NCI-H1417 treated with DMSO at 0.1 percent for 48 hours (cell line): Measurements from ENCODE around the gene NEDD8.

Experiments used
- DNase-seq: peaks from one replicate; lab custom pipeline; 2025; lab: John Stamatoyannopoulos, UW

The NEDD8 gene

DNA sequence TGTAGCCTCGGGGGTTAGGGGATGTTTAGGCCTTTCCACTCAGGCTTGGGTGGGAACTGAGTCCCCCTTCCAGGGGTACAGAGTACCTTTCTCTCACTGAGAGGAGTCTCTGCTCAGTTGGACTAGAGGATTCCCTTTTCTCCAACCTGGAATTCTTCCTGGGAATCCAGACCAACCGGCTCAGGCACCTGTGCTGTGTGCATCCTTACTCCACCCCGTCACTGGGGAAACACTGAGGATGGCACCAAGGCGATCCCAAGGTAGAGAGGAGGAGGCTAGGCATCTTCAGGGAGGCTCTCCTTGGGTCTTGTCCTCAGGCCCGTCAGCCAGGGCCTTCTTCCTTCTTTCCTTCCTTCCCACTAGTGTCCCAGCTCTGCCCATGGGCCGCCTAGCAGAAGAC is 31.7 kb upstream of the NEDD8 start:
- DNase-seq = no peak

DNA sequence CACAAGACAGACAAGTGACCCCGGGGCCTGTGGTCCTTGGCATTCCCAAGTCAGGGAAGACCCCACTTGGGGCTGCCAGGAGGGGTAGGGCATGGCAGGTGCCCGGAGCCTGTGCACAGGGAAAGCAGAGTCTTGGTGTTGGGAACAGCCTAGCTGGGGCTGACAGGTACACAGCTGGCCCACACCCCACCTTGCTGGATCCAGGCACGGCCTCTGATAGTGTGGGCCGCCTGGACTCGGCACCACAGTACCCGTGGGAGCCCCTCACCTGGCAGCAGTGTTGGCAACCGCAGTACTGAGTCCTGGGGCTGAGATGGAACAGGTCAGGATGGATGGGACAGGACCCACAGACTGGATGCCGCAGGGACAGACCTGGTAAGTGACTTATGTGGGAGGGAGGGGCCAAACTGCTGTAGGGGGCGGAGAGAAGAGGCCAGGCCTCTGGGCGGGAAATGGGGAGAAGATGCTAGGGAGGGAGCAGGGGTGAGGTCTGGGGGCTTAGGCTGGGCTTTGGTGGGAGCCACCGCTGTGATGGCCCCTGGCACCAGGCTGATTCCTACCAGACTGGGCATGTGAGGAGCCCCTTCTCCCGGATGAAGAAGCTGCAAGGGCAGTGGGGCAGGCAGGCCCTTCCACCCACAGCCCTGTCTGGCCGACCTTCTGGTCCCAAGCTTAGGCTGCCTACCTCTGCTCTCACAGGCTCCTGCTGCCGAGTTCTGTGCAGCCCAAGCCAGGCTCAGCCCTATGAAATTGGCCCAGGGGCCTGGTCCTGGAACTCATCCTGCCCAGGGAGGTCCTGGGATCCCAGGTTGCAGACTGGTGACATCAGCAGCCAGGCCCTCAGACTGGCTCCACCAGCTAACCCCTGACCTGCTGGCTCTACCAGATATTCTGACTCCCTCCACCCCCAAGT is 30.9 kb upstream of the NEDD8 start, which contains the start of gene TGM1:
TGM1 (minus strand) TSS at position 357 of the 913 bp plus-strand sequence. CDS start 825 bp downstream, outside the sequence.
- DNase-seq = no peak

DNA sequence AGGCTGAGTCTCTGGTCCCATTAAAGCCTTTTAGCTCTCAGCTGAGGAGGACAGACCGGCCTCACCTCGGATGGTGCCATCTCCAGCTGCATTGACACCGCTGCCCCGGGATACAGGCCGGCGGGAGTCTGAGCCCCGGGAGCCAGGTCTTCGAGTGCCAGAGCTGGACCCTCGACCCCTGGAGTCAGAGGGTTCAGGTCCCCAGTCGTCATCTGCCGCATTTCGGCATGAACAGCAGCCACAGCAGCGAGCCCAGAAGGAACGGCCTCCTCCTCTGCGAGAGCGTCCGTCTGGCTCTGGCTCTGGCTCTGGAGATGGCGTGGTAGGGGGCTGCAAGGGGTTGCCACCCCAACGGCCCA is 29.8 kb upstream of the NEDD8 start:
- DNase-seq = no peak

DNA sequence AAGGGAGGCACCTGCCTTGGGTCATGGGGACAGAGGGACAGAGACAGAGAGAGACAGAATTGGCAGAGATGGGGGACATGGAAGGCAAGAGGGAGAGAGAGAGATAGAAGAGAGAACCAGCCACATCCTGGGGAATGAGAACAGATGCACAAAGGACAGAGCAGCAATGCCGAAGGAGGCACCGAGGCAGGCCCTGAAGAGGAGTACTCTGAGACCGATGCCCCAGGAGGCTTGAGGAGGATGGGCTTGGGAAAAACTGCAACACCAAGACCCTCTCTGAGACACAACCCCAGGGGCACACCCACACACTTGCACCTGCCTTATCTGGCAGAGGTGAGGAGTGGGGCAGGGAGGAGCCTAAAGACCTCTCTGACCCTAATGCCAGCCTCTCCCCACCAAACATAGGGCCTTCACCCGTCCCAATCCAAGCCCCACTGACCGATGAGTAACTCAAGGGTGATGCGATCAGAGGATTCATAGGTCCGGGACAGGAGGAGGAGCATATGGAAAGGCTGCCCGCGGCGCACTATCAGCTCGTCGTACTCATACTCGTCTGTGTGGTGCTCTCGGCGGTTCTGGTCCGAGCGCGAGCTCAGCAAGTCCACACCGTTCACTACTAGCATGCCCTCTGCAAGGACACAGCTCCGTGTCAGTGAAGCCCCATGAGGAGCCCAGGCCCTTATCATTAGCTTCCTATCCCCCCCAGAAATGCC is 29.2 kb upstream of the NEDD8 start:
- no peak for DNase-seq

DNA sequence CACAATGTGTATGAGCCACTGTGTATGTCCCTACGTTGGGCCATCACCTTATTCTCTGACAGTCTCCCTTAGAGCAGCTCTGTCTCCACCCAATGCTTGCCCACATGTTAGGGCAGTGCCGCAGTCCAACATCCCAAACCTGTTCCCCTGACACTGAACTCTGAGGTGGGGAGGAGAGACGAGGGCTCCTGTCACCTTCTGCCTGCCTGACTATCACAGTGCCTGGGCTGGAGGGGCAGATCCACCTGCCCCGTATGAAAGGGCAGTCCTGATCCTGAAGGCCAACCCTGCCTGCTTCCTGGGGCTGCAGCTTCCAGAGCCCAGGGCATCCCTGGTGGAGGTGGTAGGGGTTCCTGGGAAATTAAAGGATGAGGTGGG is 28.6 kb upstream of the NEDD8 start:
- no peak for DNase-seq

DNA sequence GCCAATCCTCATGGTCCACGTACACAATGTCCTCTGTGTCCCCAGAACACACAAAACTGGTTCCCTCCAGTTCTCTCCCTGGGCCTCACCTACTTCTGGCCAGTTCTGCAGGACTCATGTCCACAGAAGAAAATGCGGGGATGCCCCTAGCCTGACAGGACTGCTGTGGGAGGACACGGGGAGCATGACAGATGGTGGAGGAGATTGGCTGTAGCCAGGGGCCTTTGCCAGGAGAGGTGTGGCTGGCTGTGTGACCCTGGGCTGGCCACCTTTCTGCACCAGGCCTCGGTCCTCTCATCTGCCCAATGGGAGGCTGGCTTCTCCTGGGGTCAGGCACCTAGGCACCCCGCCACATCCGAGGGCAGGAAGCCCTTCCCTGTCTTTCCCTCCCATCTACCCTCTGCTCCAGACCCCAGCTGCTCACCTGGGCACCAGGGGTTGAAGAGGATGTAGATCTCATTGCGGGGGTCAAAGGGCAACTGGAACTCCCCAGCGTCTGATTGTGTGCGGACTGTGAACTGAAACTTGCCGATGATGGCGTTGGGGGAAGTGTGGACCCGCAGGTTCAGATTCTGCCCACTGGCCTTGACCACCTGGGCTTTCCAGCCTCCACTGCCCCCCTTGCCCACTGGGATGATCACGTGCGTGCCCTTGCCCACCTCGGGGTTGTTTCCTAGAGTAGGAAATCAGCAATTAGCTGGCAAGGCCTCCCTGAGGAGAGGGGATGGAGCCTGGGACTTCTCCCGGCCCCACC is 28.0 kb upstream of the NEDD8 start:
- no peak for DNase-seq

DNA sequence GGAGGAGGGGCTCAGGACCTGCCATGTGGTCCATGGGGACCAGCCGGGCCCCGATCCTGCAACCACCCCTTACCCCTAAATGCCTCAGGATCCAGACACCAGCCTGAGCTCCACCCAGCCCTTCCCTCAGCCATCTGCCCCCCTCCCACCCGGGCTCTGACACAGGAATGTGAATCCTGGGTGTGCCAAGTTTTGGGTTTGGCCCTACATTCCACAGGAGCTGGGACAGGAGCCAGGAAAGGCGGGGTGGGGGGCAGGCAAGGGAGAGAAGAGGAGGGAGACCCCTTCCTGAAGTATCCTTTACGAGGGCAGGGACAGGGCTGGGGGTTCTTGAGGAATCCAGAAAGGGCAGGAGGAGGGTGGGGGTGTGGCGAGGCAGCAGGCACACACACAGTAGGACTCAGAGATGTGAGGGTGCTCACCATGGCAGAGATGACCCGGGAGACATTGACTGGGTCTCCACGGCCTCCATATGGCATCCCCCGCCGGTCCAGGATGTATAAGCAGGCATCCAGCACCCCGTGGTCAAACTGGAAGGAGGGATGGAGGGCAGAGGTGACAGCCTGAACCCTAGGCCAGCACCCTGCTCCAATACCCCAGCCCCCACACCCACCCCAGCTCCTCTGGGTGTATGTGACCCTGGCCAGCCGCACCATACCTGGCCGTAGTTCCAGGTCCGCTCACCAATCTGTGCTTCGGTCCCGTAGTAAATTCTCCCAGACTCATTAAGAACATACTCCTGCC is 27.3 kb upstream of the NEDD8 start:
- DNase-seq = no peak

DNA sequence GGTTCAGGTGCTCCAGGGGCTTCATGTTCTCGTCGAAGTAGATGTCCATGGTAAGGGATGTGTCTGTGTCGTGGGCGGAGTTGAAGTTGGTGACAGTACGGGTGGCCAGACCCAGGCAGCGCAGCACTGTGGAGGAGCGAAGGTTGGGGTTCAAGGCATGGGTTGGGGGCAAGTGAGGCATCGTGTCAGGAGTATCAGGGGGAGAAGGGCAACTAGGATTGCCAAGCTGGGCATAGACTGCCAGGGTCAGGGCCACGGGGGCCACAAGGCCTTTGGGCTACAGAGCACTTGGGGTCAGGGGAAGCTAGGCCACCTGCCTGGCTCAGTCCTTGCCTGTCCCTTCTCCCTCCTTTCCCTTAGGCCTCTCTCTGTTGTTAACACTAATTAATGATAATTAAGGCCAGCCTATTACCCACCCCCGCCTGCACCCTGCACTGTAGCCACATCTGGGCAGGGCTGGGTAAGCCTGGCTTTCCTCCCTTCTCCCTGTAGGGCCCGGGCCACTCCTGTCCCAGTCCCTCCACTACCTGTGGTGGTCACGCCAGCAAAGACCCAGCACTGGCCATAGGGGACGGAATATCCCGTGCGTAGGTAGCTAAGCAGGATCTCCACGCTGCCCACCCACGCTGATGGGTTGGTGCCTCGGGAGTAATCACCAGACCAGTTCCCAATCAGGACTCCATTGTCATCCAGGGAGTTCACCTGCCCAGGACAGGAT is 26.5 kb upstream of the NEDD8 start:
- DNase-seq = no peak

DNA sequence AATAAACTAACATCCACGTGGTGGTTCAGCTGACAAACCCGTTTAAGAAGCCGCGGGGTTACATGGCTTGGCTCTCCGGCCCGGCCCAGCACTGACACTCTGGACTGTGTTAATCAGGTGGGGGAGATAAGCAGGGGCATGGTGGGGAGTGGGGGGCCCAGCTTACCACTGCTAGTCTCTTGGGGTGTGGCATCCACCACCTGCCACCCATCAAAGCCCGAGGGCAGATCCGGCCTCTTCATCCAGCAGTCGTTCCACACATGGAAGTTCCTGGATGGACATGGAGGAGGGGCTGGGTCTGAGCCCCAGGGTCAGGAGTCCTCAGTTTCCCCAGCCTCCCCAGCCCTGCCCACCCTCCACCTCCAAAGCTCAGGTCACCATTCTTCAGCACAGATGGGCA is 26.0 kb upstream of the NEDD8 start:
- no peak for DNase-seq

DNA sequence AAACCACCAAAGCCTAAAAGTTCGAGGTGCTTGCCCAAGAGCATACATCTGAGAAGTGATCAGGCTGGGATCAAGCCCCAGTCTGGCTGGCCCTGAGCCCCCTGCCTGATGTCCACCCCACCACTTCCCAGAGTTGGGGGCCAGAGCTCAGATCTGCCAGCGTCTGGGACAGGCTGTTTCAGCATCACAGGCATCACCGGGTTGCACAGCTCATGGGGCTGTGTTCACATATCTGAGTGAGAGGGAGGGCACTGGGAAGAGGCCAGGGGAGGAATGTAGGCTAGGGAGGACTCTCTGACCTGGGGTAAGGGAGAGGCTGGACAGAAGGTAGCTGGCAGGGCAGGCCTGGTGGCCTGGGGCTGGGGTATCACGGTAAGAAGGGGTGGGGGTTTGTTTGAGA is 24.8 kb upstream of the NEDD8 start:
- no peak for DNase-seq

DNA sequence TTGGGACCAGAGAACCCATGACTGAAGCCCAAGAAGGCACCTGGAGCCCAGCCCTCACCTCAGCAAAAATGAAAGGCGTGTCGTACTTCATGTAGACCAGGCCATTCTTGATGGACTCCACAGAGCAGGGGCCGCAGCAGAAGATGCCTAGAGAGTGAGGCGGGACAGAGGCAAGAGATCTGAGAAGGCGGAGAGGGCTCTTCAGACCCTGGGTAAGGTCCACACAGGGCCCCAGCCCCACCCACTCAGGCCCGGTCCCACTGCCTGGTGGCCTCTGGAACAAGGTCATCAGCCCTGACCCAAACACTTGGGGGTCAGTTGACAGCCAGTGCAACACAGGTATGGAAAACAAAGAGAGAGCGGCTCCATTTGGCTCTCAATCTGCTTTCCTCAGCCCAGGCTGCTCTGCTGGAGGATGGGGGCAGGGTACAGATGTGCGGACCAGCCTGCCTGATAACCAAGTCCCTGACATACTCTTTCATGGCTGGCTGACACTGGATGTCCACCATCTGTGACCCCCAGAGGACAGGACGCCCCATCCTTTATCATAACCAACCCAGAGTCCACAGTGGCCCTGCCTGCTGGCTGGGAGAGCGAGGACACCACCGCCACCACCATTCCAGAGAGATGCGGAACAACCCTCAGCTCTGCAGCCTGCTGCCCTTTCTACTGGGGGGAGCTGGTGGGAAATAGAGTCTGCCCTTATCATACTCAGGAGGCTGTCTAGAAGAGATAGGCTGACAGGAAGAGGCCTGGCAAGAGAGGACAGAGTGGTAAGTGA is 24.0 kb upstream of the NEDD8 start:
- no peak for DNase-seq

DNA sequence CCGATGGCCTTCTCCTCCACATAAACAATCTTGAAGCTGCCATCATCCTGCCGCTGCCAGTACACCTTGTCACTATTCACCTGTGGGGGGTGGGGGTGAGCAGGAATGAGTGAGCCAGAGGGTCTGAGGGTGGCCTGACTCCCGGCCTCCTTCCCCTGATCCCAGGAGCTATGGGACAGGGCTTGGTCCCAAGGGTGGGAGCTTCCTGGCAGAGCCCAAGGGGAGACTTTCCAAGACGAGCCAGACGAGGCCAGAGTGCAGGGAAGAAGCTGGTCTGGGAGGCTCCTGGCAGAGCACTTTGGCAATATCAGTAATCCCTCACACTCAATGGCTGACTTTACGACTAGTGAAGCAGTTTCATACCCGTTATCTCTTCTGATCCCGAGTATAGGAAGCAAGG is 23.3 kb upstream of the NEDD8 start:
- no peak for DNase-seq

DNA sequence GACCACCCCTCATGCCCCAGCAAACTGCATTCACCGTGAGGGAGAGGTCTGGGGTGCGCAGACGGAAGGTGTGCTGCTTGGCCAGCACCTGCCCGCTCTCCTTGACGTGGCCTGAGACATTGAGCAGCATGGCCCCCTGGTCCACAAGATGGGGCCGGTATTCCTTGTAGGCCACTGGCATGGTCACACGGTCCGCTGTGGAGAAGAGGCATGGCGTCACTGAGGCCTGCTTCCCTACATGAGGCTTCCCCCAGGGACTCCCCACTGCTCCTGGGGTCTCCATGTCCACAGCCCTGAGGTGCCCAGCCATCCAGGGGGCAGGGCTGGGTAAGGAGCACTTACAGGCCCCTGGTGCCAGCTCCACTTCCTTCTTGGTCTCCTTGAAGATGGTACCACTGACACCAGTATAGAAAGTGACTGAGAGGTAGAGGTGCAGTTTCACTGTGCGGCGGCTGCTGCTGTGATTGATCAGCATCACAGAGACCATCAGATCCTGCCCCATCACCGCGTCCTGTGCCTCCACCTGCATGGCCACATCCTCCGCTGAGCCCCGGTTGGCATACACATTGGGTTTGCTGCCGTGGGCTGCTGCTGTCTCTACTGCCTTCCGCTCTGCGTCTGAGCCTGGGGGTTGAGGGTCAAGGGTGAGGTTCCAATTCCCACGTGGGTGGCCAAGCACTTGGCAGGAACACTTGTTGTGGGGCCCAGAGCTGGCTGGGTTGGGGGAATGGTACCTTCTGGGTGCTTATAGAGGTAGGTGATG is 22.6 kb upstream of the NEDD8 start:
- DNase-seq = no peak

DNA sequence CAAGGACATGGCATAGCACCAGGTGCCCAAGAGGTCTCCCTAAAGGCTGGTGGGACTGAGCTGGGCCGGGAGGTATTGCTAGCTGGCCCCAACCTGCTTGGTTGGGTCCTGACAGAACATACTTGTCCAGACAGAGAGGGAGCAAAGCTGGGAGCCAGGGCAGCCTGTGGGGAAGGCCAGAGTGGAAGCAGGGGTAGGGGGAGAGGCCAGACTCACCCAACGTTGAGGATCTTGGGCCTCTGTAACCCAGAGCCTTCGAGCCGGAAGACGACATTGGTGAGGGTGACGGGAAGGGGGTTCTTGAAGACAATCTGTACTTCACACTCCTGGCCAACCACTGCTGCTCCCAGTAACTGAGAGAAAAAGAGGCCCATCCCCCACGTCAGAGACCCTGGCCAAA is 21.8 kb upstream of the NEDD8 start:
- DNase-seq = no peak

DNA sequence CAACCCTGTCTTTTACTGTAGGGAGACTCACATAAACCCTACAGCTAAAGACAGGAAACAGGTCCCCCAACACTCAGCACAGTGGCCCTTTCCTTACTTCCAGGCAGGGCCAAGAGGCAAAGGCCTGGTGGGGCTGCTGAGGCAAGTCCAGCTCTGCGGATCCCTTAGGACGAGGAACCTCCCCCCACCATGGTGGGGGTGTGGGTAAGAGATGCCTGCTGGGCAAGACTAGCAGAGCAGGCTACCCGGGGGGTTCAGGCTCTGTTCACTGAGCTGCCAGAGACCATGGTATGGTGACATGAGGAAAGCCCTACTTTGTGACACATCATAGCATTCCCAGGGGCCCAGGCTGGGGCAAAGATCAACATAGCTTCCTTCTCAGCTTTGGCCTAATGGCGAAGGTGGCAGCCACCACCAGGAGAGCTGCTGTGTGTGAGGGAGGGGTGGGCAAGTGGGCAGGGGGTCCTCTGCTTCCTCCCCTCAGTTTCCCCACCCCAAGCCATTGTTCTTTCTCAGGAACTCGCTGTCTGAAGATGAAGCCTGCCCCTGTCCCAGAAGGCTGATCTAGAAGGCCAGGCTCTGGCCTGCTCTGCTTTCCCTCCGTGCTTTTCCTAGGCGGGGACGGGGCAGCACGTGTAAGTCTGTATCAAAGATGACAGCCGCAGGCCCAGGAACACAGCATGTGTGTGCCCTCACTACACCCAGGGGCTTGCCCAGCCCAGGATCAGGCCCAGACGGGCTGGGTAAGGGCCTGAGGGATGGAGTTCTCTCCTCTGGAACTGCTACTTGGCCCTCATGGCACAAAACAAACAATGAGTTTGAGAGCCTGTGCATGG is 20.3 kb upstream of the NEDD8 start:
- DNase-seq = no peak

DNA sequence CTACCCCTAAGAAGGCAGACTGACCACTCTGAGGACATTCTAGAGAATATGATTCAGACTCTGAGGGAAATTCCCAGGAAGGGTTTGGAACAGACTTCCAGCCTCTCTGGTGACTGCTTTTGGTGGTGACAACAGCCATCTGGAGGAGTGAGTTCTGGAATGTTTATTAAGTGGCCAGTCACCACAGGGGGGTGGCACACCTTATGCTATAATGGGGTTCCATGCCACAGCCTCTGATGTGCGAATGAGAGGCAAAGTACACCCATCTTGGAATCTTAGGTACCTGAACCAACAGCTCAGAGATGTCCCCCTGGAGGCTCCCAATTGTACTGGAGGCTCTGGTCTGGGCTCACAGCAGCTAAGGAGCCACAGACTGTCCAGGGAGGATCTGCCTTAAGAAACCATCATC is 19.7 kb upstream of the NEDD8 start:
- no peak for DNase-seq

DNA sequence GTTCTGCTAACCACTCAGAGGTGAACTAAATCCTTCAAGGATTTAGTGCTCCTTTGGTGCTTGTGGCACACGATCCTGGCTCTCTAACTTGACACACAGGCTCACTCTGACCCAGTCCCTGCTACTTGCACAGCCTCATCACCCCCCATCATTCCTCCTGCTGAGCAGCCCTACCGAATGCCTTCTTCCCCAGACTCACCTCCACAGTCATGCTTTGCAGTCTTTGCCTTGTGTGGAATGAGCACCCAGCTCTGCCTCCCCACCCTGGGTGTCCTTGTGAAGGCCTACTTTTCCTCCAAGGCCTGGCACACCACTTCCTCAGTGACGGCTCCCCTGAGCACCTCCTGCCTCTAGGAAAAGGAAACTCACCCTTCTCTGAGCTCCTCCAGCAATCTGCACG is 18.2 kb upstream of the NEDD8 start:
- no peak for DNase-seq

DNA sequence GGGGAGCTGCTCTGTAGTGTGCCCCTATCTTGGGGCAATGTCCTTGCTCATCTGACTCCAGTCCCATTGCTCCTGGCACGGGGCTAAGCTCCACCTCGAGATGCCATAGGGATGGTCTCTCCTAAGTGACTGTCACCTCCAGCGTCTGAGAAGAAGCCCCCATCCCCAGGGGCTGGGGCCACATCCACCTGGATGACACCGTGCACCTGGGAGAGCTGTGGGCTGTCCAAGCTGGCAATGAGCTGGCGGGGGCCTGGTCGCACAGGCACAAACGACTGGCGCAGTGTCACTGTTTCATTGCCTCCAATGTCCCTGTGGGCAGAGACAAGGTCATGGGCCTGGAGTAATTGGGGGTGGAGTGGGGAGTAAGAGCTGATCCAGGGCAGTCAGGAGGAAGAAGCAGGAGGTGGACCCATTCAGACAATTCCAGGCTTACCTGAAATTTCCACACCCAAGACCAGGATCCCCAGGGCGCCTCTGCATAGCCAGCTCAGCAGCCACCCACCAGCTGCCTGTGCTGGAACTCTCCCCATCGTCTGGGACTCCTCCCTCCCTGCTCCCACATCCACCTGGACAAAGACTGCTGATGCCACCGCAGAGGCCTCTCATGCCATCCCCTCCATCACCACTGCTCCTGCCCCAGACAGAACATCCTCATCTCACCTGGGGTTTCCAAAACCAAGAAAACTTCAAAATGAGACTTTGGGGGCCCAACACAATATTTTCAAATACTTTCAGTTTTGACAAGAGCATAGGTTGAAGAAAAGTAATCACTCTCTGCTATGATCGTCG is 17.3 kb upstream of the NEDD8 start:
- DNase-seq = no peak
